ENCODE results near the gene MYO7B.

The MYO7B gene

DNA sequence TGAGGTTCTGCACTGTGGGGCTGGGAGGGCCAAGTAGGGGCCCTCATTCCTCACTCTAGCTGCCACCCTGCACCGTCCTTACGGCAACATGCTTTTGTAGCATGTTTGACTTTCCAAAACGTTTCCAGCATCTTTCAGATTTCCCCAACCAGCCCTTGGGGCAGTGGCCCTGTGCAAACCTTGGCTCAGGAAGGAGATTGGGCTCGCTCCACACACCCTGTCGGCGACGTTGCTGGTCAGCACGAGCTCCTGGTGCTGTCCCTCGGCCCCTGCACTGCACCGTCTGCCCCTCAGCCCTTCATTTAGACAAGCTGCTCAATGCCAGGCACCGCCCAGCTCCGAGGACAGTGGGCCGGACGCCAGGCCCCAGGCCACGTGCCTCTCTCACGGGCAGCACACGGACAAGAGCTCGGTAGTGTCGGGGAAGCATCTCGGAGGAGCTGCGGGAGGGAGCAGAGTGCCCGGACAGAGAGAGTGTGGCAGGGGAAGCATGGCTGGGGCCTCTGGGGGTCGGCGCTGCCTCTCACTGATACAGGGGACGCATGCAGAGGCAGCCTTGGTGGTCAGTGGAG lies 117.4 kb downstream of the MYO7B start:
- DNase-seq = no peak

DNA sequence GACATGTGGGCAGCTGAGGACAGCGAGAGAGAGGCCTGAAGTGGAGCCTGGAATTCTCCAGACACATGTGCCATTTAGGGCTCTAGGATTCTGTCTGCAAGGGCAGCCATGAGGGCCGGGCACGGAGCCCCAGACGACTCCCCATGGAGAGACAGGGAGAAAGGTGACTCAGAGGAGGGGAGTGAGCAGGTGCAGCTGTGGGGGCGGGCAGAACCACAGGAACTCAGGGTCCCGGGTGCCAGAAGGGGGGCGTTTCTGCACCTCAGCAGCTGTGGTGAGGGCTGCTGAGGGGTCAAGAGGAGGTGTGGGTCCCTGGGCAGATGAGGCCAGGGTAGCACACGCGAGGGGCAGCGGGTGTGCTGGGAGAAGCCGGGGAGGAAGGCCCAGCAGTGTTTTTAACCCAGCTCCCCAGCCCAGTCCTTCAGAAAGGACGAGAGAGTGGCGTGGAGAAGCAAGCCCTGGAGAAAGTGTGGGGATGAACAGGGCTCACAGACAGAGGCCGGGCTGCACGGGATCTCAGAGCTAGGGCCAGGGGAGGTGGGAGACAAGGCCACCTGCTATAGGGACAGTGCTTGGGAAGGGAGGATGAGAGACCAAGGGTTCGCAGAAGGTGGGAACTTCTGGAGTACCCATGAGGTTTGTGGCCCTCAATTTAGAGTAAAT lies 118.1 kb downstream of the MYO7B start:
- no peak for DNase-seq

DNA sequence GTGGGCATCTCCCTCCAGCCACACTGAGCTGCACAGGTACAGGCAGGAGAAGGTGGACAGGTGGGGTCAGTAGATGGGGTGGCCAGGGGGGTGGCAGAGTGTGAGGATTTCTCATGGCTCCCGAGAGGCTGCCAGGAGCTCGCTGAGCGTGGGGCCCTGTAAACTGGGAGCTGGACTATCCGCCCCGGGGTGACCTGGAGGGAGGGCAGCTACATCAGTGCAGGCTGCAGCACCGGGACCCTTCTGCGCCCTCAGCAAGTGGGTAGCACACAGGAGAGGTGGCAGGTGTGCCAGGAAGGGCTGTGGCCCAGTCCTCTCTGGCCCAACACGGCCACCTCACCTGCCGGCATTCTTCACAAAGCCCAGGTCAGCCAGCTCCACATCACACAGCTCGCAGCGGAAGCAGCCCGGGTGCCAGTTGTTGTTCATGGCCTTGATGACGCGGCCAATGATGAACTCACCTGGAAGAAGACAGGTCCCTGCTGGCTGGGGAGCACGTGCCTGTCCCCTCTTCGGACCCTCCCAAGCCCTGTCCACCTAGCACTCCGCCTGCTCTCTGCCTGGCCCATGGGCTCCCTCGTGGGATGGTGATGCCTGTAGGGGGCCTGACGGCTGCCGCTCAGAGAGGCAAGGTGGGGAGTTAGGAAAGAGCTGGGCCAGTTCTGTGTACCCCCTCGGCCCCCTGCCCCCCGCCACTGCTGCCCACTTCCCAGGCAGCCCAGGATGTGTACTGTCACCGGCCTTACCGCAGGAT lies 118.8 kb downstream of the MYO7B start:
- no peak for DNase-seq

DNA sequence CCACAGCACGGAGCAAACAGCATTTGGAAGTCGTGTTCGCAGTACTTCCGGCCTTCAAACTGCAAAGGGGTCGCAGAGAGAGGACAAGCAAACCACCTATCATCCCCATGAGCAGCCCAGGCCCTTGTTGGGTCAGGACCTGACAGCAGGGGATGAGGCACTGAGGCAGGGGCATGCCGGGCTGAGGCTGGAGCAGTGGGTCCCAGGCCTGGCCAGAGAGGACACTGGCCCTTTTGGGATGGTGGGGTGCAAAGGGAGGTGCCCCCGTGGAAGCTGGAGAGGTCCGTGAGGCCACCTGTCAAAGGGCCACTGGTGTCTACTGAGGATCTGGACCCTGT lies 119.3 kb downstream of the MYO7B start:
- no peak for DNase-seq

DNA sequence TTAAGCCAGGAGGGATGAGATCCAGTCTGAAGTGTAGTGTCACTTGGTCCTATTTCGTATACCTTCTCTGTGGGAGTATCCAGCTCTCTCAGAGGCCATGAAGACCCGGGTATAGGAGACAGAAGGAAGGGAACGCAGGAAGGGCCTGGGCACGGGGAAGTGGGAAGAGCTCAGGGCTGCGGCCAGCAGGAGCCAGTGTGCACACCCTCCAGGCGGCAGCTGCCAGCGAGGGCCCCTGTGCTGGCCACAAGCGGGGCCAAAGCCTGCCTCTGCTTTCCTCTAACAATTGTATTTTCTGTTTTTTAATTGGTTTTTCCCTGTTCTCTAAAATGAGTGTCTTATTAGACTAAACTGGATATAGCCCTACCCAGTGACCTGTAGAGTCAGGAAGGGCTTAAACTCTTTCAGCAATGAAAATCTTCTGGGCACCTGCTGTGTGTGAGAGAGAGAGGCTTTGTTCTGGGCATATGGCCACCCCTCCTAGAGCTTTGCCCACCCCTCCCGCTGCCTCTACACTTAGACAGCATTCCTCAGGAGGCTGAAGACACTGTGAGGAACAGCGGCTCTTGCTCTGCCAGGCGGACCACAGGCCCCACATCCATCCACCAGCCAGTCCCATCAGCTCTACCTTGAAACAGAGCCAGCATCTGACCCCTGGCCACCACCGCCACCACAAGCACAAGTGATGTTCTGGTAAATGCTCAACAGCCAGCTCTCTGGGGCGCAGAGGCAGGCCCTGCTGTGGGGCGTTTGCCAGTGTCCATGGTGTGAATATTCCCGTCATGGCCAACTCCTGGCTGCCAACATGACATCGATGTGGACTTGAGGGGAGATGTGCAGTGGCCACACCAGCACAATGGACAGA lies 120.0 kb downstream of the MYO7B start:
- no peak for DNase-seq

DNA sequence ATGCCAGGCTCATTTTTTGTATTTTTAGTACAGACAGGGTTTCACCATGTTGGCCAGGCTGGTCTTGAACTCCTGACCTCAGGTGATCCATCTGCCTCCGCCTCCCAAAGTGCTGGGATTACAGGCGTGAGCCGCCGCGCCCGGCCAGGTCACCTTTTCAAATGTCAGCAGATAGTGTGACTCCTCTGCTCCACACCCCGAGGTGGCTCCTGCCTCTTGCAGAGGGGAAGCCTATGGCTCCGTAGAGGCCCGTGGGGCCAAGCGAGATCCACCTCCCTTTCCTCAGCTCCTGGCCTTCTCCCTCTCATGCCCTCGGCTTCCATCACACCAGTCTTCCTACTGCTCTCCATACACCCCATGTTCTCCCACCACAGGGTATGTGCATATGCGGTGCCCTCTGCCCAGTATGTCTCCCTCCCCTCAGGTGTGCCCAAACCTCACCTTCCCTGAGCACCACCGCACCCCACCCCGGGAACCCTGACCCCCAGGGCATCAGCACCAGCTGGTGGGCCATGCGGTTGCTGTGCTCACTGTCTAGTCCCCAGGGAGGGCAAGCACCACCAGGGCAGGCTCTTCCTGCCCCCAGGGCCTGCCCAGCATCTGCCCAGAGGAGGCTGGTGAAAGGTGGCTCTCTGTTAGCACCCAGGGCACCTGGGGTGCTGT lies 121.2 kb downstream of the MYO7B start:
- DNase-seq = no peak

DNA sequence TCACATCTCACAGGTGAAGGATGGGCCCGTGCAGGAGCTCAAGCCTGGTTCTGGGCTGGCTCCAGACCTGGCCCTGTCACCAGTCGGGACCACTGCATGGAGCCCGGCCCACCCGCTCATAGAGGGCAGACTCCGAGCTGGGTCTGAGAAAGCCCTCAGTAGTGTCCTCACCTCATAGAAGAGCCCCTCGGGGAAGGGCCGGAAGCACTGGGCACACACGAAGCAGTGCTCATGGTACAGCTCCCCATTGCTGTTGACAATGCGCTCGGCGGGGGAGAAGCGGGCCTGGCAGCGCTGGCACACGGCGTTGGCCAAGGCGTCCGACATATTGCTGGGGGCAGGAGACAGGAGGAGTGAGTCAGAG lies 121.7 kb downstream of the MYO7B start:
- DNase-seq = no peak

DNA sequence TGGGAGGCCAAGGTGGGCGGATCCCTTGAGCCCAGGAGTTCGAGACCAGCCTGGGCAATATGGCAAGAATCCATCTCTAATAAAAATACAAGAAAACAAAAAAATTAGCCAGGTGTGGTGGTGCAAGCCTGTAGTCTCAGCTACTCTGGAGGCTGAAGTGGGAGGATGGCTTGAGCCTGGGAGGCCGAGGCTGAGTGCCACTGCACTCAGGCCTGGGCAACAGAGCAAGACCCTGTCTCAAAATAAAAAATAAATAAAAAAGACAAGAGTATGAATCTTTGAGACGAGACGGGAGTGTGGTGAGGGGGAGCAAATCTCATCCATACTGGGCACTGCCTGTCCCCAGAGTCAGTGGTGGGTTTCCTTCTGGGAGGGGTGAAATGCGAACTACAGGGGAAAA lies 122.7 kb downstream of the MYO7B start:
- DNase-seq = no peak

DNA sequence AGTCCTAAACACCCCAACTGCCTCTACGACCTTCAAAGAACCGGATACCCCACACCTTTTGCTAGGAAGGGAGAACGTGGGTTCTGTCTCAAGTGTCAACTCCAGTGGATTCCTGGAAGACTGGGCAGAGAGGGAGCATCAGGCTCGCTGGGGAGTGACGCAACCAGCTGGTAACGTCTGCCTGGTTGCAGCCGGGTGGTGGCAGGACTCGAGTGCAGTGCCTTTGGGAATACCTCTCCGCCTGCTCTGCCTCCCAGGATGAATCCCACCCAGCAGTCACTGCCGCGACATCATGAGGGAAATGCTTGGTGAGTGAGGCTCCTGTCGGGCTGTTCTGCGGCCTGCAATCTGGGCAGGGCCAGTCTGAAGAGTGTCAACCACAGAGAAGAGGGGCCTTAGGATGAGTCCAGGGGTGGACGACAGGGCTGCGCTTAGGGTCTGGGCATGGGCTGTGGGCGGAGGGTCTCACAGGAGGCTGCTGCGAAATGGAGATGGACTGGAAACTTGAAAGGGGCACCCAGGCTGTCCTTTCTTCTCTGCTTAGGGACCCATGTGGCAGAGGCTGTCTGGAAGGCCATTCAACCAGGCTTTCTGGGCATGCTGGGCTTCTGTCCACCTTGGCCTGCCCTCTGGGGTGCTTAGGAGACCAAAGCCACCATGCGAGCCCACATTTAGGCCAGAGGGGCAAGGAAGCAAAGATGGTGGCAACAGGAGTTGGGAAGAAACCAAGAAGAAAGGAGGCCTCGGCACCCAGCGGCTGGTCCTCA lies 123.3 kb downstream of the MYO7B start:
- no peak for DNase-seq

DNA sequence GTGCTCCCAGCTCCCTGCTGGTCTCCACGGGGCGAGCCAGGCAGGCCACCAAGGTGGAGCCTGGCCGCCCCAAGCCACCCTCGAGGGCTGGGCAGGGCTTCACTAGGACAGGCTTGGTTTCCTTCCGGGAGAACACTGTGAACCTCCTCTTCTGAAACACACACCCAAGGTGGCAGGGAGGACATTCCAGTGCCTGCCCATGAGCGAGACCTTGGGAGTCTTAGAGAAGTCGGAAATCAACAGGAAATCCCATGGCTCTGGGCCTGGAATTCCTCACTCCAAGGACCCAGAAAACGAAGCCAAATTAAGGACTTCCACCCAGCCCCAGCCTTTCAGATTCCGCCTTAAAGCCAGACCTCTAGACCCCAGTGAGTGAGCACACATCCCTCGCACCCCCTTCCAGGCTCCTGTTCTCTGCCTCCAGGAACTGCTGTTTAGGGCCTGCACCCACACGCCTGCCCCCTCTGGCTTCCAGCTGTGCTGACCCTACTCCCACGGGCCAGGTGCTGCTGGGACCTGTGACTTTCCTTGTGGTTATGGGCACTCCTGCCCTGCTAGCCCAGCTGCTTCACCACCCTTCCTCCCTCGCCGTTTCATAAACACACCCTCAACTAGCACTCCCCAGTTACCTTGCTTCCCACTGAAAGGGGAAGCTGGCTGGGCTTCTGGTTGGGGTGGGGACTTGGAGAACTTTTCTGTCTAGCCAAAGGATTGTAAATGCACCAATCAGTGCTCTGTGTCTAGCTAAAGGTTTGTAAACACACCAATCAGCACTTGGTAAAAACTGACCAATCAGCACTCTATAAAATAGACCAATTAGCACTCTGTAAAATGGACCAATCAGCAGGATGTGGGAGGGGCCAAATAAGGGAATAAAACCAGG lies 124.2 kb downstream of the MYO7B start:
- DNase-seq = no peak

DNA sequence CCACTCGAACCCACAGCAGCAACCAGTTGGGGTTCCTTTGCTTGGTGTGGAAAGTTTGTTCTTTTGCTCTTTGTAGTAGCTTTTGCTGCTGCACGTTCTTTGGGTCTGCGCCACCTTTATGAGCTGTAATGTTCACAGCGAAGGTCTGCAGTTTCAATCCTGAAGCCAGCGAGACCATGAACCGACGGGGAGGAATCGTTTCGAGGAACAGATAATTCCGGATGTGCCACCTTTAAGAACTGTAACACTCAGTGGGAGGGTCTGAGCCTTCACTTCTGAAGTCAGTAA lies 124.8 kb downstream of the MYO7B start:
- DNase-seq = no peak

DNA sequence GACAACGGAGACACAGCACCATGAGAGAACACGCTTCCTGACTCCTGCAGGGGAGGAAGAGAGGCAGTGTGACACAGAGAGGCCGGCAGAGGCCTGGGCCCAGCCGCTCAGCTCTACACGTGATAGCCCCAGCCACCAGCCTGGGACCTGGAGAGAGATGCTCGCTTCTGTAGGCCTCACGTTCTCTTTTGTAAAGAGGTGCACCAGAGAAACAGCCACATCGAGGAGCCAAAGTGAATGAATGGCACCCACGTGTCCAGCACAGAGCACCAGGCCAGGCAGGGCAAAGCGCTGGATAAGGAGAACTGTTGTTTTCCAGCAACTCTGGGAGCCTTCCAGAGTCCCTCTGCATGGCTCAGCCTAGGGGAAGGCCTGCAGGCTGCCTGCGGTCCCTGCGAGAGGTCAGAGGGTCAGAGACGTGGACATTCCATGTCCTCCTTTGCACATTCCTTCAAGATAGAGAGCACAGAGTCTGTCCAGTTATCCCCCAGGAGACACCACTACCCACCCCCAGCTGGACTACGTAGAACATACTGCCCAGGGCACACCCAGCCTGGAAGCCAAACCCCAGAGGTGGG lies 125.7 kb downstream of the MYO7B start:
- DNase-seq = no peak

DNA sequence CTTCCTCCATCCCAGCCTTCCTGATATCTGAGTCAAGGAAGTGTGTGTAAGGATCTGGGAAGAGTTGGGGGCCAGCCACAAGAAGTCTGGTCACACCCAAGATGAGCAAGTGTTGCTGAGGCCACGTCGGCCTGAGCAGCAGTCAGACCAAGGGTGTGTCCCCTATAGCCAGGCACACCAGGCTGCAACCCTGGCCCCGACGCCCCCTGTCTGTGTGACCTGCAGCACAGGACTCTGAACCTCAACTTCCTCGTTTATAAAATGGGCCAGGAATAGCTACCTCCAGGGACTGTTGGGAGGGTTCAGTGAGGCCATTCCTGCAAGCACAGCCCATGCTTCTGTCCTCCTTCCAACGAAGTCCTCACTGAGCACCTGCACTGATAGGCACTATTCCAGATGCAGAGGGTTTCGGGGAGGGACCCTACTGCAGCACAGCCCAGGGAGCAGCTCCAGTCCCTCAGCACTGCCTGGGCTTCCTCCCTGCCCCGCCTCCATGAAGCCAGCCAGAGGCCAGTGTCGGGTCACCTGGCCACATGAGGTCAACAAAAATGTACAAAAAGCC lies 126.5 kb downstream of the MYO7B start:
- DNase-seq = no peak

DNA sequence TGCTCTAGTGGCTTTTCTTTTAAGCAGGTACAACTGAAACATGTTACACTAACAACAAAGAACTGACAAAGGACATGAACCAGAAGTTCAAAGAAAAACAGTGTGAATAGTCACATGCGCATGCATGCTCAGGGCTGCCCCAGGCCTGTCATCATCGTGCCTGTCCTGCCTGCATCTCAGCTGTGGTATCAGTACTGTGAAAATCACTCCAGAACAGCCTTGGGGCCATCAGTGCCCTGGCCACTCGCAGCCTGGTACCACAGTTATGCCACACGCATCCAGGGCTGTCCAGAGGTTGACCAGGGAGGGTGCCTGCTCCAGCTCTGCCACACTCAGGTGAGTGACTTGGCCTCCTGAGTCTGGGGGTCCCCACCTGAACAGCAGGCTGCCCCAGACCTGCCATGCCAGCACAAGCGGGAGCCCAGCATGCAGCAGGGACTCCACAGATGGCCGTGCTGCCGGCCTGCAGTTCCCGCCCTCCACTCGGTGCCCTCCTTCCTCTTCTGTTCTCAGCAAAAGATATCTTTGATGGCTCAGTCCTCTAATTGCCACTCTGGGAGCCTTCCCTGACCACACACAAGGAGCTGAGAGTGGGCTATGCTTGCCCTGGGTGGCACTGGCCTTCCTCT lies 127.6 kb downstream of the MYO7B start:
- no peak for DNase-seq

DNA sequence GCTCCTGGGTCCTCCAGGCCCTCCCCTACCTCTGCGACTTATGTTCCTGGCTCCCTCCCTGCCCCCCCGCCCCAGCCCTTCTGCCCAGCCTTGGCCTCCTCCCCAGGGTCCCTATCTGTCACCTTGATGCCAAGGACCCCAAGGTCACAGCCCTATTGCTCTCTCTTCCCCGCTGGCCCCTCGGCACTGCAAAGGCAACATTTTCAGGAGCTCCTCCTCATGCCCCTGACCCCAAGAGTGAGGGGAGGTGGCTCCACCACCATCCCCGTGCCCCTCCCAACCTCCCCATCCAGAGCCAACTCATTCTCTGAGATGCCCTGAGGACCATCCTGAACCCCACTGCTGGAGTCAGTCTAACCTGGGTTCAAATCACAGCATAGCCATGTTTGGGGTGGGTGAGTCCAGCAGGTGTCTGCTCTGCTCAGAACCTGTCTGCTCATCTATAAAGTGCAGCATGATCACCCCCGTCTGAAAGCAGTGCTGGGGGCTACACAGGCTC lies 128.1 kb downstream of the MYO7B start:
- DNase-seq = no peak

DNA sequence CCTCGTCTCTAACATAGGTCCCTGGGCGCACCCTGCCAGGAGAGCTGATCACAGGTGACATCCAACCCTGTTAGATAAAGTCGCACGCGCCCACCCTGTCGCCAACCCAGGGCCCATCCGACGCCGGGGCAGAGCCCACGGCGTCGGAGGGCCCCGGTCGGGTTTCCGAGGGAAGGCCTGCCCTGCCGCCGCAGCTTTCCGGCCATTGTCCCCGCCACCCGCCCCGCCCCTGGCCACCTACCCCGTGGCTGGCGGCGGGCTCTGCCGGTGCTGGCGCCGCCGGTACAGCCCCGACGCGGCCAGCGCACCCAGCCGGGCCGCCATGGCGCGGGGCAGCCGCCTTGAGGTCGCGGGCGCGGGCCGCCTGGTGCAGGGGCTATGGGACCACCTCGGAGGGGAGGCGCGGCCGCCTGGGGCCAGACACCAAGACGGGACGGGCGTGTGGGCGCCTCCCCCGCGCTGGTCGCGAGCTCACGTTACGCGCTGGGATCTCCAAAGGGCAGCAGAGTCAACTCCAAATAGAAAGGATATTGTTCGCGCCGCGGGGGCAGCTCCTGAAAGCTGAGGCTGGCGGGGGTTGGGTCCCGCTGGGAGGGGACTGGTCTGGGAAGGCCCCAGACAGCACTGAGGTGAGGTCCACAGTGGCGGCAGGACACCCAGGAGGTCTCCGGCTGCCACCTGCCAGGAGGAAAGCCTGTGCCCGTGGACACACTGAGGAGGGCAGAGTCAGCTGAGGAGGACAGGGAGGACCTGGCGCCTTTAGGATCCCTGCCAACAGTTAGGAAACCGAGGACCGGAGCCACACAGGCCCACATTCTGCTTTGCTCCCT lies 128.8 kb downstream of the MYO7B start:
- DNase-seq = no peak

DNA sequence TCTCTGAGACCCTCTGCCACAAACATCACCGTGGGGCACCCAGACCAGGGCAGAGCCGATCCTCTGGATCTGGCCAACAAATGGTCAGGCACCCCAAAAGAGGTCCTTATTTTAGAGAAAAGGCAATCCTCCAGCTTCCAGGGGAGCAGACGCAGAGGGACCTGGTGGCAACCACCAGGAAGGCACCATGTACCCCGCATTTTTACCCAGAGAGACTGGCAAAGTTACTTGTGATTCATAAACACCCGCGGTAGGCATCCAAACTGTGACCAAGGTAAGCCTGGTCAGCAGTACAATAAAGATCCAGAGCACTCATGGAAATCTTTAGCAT lies 129.4 kb downstream of the MYO7B start:
- DNase-seq = no peak

DNA sequence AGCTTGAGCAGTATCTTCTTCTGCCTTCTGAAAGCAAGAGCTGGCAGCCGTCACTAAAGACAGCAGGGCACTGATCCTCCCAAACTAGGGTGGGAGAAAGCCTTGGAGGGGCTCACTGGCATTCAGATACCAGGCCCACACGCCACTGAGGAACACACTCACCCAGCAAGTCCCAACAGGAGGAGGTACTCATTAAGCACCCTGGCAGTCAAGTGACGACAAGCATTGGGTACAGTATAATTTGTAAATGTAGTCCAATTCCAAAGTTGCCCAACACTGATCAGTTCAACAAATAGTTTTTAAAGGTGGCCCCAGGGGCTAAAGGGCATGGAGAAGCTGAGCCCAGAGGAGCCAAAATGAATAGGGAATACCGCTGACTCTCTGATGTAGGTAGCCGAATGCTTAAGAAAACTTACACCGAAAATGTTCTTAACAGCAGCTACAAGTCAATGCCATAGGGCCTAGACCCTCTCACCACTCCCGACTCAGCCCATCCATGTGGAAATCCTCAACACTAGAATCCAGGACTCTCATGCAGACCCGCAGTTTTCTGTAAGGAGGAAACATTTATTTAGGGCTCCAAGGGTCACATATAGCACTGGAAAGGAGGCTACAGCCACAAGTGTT lies 129.9 kb downstream of the MYO7B start:
- no peak for DNase-seq

DNA sequence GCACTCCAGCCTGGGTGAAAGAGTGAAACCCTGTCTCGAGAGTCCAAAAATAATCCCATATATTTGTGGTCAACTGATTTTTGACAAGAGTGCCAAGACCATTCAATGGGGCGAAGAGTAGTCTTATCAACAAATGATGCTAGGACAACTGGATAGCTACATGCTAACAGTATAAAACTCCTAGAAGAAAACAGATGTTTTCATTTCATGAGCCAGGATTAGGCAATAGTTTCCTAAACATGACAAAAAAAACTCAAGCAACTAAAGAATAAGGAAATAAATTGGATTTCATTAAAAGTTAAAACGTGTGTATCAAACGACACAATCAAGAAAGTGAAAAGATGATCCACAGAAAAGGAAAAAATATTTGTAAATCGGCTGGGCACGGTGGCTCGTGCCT lies 133.6 kb downstream of the MYO7B start:
- no peak for DNase-seq

All from SIG-M5 (cell line).